ENCODE measurements around the gene CDK2AP2.

GRCh38 chr11:67482275-67482826, 25.6 kb downstream of the CDK2AP2 start:
- no peak for TF ChIP-seq POLR2A (IDR thresholded peaks at IDR 0.05)
- no peak for TF ChIP-seq CTCF (IDR thresholded peaks at IDR 0.05)

All from esophagus squamous epithelium (tissue), 4 donors.